ENCODE results near the gene AZIN2. TPM values are rescaled to one million over a fixed set of nuclear protein-coding genes. Genes with fewer than 3 reads are reported as not detected.

The AZIN2 gene
- total and polyA plus RNA-seq, 2 donors from 2014 or later, result 4.9 to 7.5 TPM

DNA sequence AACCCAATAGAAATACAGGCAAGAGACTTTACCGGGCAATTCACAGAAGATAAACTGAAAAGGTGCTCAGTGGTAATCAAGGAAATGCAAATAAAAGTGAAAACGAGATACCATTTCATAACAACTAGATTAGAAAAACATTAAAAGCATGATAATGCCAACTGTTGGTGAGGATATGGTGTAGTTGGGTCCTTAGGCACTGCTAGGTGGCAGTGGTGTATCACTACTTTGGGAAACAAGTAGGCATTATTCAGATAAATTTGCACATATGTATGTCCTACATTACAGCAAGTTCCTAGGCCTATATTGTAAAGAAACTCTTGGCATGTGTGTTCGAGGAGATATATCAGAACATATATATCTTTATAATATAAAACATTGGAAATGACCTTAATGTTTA lies 31.0 kb downstream of the AZIN2 start:
- H3K27ac ChIP-seq (ENCODE audit: low read depth in 2 of 2, low read length in 2 of 2), result no peak overlapping the region
- H3K27me3 ChIP-seq (ENCODE audit: control insufficient read depth, insufficient read depth, low read length), result no peaks in the 10 kb centered on the region
- no peaks in the 10 kb centered on the region for H3K4me1 ChIP-seq (ENCODE audit: control insufficient read depth in 2 of 3, insufficient read depth in 2 of 3, low read depth in 1 of 3, low read length in 3 of 3)
- FAIRE-seq (no peak), DNase-seq (peak in 1 of 5 donors; percentile 29)
- H3K4me3 ChIP-seq (ENCODE audit: low read length in 3 of 3), result no peak overlapping the region
- no peak overlapping the region for H3K9ac ChIP-seq (ENCODE audit: low read length in 3 of 3)
- H3K36me3 ChIP-seq (ENCODE audit: control insufficient read depth in 2 of 3, insufficient read depth in 3 of 3, low read length in 3 of 3), result no peaks in the 10 kb centered on the region
- intact Hi-C loops (cut with DNase I), result no loop called here
- peaks cover 0 to 5% (median 0%) of the 10 kb centered on the region in 3 donors for H3K9me3 ChIP-seq (ENCODE audit: control insufficient read depth in 2 of 3, insufficient read depth in 1 of 3, low read length in 3 of 3)
- TF ChIP-seq, protein P1, sequence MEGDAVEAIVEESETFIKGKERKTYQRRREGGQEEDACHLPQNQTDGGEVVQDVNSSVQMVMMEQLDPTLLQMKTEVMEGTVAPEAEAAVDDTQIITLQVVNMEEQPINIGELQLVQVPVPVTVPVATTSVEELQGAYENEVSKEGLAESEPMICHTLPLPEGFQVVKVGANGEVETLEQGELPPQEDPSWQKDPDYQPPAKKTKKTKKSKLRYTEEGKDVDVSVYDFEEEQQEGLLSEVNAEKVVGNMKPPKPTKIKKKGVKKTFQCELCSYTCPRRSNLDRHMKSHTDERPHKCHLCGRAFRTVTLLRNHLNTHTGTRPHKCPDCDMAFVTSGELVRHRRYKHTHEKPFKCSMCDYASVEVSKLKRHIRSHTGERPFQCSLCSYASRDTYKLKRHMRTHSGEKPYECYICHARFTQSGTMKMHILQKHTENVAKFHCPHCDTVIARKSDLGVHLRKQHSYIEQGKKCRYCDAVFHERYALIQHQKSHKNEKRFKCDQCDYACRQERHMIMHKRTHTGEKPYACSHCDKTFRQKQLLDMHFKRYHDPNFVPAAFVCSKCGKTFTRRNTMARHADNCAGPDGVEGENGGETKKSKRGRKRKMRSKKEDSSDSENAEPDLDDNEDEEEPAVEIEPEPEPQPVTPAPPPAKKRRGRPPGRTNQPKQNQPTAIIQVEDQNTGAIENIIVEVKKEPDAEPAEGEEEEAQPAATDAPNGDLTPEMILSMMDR (IDR thresholded peaks at IDR 0.05; ENCODE audit: borderline replicate concordance, extremely low read depth, insufficient read depth), result no peak

DNA sequence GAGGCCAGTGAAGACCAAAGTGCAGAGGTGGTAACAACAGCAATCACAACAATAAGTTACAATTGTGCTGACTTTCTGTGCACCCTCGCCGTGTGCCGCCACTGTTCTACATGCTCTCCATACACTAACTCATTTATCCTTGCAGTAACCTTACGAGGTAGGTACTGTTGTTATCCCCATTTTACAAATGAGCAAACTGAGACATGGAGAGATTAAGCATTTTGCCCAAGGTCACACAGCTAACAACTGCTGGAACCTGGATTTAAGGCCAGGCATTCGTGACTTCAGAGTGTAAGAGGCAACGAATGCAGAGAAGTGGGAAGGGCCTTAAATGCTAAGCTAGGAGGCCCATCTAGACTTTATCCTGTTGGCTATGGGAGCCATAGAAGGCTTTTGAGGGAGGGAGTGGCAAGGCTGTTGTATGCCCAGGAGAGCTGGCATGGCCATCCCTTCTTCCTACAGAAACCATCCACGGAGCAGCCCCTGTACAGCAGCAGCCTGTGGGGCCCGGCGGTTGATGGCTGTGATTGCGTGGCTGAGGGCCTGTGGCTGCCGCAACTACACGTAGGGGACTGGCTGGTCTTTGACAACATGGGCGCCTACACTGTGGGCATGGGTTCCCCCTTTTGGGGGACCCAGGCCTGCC lies 36.6 kb downstream of the AZIN2 start:
- Histone ChIP-seq H3K27ac (ENCODE audit: low read depth in 2 of 2, low read length in 2 of 2) (no peak overlapping the region), H3K9me3 (ENCODE audit: control insufficient read depth in 2 of 3, insufficient read depth in 1 of 3, low read length in 3 of 3) (no peaks in the 10 kb centered on the region), H3K4me1 (ENCODE audit: control insufficient read depth in 2 of 3, insufficient read depth in 2 of 3, low read depth in 1 of 3, low read length in 3 of 3) (no peaks in the 10 kb centered on the region), H3K4me3 (ENCODE audit: low read length in 3 of 3) (no peak overlapping the region), H3K36me3 (ENCODE audit: control insufficient read depth in 2 of 3, insufficient read depth in 3 of 3, low read length in 3 of 3) (no peaks in the 10 kb centered on the region), H3K9ac (ENCODE audit: low read length in 3 of 3) (no peak overlapping the region), H3K27me3 (ENCODE audit: control insufficient read depth, insufficient read depth, low read length) (no peaks in the 10 kb centered on the region)
- TF ChIP-seq, protein P1 (IDR thresholded peaks at IDR 0.05; ENCODE audit: borderline replicate concordance, extremely low read depth, insufficient read depth), result no peak
- FAIRE-seq (no peak), DNase-seq (no peak)
- intact Hi-C loops (cut with DNase I), result no loop called here

DNA sequence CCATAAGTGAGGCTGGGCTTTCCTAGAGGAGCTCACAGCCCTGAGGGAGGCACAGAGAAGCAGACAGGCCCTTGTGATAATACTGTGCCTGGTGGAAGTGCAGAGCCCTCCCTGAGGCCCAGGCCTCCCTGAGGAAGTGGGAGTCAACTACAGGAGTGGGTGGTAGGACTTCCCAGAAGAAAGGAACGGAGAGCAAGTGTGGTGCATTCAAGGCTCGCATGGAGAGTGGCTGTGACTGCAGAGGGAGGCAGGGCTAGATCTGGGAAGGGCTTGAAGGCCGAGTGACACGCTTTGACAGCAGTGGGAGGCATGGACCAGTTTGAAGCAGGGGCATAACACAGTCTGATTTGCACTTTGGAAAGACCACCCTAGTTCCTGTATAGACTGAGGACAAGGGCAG lies 37.3 kb downstream of the AZIN2 start:
- H3K4me1 ChIP-seq (ENCODE audit: control insufficient read depth in 2 of 3, insufficient read depth in 2 of 3, low read depth in 1 of 3, low read length in 3 of 3), result no peaks in the 10 kb centered on the region
- H3K36me3 ChIP-seq (ENCODE audit: control insufficient read depth in 2 of 3, insufficient read depth in 3 of 3, low read length in 3 of 3), result no peaks in the 10 kb centered on the region
- intact Hi-C loops (cut with DNase I), result no loop called here
- H3K9ac ChIP-seq (ENCODE audit: low read length in 3 of 3), result no peak overlapping the region
- H3K4me3 ChIP-seq (ENCODE audit: low read length in 3 of 3), result no peak overlapping the region
- H3K27ac ChIP-seq (ENCODE audit: low read depth in 2 of 2, low read length in 2 of 2), result no peak overlapping the region
- FAIRE-seq, result no peak
- TF ChIP-seq, protein P1 (IDR thresholded peaks at IDR 0.05; ENCODE audit: borderline replicate concordance, extremely low read depth, insufficient read depth), result no peak
- no peak for DNase-seq
- H3K9me3 ChIP-seq (ENCODE audit: control insufficient read depth in 2 of 3, insufficient read depth in 1 of 3, low read length in 3 of 3), result no peaks in the 10 kb centered on the region
- no peaks in the 10 kb centered on the region for H3K27me3 ChIP-seq (ENCODE audit: control insufficient read depth, insufficient read depth, low read length)

DNA sequence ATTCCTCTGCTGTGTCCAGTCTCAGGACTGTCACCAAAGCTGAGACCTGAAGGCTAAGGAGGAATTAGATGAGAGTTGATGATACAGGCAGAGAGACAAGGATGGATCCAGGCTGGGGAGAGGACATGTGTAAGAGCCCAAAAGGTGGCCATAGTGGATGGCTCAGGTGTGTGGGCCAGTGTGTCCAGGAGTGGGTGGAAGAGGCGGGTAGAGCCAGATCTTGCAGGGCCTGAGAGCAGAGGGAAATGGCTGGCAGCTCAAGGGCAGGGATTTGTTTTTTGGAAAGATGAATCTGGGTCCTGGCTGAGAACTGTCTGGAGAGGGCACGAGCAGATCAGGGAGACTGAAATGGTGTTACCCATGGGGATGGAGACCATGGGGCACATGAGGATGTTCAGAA lies 38.1 kb downstream of the AZIN2 start:
- intact Hi-C loops (cut with DNase I), result no loop called here
- no peak for FAIRE-seq
- Histone ChIP-seq H3K36me3 (ENCODE audit: control insufficient read depth in 2 of 3, insufficient read depth in 3 of 3, low read length in 3 of 3) (no peaks in the 10 kb centered on the region), H3K27me3 (ENCODE audit: control insufficient read depth, insufficient read depth, low read length) (no peaks in the 10 kb centered on the region), H3K27ac (ENCODE audit: low read depth in 2 of 2, low read length in 2 of 2) (no peak overlapping the region), H3K9ac (ENCODE audit: low read length in 3 of 3) (no peak overlapping the region), H3K4me3 (ENCODE audit: low read length in 3 of 3) (no peak overlapping the region), H3K4me1 (ENCODE audit: control insufficient read depth in 2 of 3, insufficient read depth in 2 of 3, low read depth in 1 of 3, low read length in 3 of 3) (no peaks in the 10 kb centered on the region), H3K9me3 (ENCODE audit: control insufficient read depth in 2 of 3, insufficient read depth in 1 of 3, low read length in 3 of 3) (no peaks in the 10 kb centered on the region)
- TF ChIP-seq, protein P1 (IDR thresholded peaks at IDR 0.05; ENCODE audit: borderline replicate concordance, extremely low read depth, insufficient read depth), result no peak
- DNase-seq, result no peak
